ENCODE measurements around the gene PLSCR2. TPM values are rescaled to one million over a fixed set of nuclear protein-coding genes. Genes with fewer than 3 reads are reported as not detected.

The PLSCR2 gene
- total and polyA plus RNA-seq, 9 of the 15 experiments (the other 6 are each of a cell fraction or from before 2014, with no cell fraction given) = 0.07 to 0.49 (median 0.25) TPM; not detected in 4

- TF ChIP-seq ZNF140 (CRISPR knock-in tag; IDR thresholded peaks at IDR 0.05) (no peak), TAF1 (IDR thresholded peaks at IDR 0.05; ENCODE audit: control insufficient read depth, extremely low read depth, insufficient read depth, low read length, severe bottlenecking) (no peak), ESRRA (IDR thresholded peaks at IDR 0.05; ENCODE audit: borderline replicate concordance, low read depth) (no peak), WHSC1 (IDR thresholded peaks at IDR 0.05; ENCODE audit: low read length) (no peak), ZNF24 (IDR thresholded peaks at IDR 0.05) (no peak), COPS2 (conservative IDR thresholded peaks at IDR 0.05) (no peak), SMAD2 (IDR thresholded peaks at IDR 0.05; ENCODE audit: low read depth, low read length) (no peak), IRF2 (CRISPR knock-in tag; IDR thresholded peaks at IDR 0.05) (no peak), JUNB (CRISPR knock-in tag; conservative IDR thresholded peaks at IDR 0.05) (no peak), ZNF75A (CRISPR knock-in tag; IDR thresholded peaks at IDR 0.05) (no peak), ZBTB9 (CRISPR knock-in tag; IDR thresholded peaks at IDR 0.05) (no peak), ZNF197 (CRISPR knock-in tag; IDR thresholded peaks at IDR 0.05; ENCODE audit: low read depth) (peak; percentile 76; the same call in 1 of the 2 replicates), ID3 (CRISPR knock-in tag; IDR thresholded peaks at IDR 0.05) (no peak), ID3 (tag; IDR thresholded peaks at IDR 0.05) (no peak), NFE2L1 (tag; IDR thresholded peaks at IDR 0.05; ENCODE audit: borderline replicate concordance, low read depth) (no peak), SMC3 (conservative IDR thresholded peaks at IDR 0.05; ENCODE audit: insufficient read depth, low read depth, low read length) (no peak), ZFP1 (CRISPR knock-in tag; IDR thresholded peaks at IDR 0.05) (no peak), SMAD1 (IDR thresholded peaks at IDR 0.05; ENCODE audit: low read depth, low read length, partially characterized antibody) (peak; percentile 79), ESRRB (CRISPR knock-in tag; IDR thresholded peaks at IDR 0.05; ENCODE audit: borderline replicate concordance) (no peak)
- TF ChIP-seq, protein P1, sequence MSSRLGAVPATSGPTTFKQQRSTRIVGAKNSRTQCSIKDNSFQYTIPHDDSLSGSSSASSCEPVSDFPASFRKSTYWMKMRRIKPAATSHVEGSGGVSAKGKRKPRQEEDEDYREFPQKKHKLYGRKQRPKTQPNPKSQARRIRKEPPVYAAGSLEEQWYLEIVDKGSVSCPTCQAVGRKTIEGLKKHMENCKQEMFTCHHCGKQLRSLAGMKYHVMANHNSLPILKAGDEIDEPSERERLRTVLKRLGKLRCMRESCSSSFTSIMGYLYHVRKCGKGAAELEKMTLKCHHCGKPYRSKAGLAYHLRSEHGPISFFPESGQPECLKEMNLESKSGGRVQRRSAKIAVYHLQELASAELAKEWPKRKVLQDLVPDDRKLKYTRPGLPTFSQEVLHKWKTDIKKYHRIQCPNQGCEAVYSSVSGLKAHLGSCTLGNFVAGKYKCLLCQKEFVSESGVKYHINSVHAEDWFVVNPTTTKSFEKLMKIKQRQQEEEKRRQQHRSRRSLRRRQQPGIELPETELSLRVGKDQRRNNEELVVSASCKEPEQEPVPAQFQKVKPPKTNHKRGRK (tag; IDR thresholded peaks at IDR 0.05) = no peak
- TF ChIP-seq, protein P2, sequence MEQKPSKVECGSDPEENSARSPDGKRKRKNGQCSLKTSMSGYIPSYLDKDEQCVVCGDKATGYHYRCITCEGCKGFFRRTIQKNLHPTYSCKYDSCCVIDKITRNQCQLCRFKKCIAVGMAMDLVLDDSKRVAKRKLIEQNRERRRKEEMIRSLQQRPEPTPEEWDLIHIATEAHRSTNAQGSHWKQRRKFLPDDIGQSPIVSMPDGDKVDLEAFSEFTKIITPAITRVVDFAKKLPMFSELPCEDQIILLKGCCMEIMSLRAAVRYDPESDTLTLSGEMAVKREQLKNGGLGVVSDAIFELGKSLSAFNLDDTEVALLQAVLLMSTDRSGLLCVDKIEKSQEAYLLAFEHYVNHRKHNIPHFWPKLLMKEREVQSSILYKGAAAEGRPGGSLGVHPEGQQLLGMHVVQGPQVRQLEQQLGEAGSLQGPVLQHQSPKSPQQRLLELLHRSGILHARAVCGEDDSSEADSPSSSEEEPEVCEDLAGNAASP (IDR thresholded peaks at IDR 0.05) = no peak
Measured at GRCh38 chr3:146496726-146497125, 27.4 kb upstream of the PLSCR2 start (continued).
